Measurements from ENCODE around the gene SIAH3. TPM values are rescaled to one million over a fixed set of nuclear protein-coding genes. Genes with fewer than 3 reads are reported as not detected.

The SIAH3 gene
- total and polyA plus RNA-seq, 9 of the 15 experiments (the other 6 are each of a cell fraction or from before 2014, with no cell fraction given): not detected

DNA sequence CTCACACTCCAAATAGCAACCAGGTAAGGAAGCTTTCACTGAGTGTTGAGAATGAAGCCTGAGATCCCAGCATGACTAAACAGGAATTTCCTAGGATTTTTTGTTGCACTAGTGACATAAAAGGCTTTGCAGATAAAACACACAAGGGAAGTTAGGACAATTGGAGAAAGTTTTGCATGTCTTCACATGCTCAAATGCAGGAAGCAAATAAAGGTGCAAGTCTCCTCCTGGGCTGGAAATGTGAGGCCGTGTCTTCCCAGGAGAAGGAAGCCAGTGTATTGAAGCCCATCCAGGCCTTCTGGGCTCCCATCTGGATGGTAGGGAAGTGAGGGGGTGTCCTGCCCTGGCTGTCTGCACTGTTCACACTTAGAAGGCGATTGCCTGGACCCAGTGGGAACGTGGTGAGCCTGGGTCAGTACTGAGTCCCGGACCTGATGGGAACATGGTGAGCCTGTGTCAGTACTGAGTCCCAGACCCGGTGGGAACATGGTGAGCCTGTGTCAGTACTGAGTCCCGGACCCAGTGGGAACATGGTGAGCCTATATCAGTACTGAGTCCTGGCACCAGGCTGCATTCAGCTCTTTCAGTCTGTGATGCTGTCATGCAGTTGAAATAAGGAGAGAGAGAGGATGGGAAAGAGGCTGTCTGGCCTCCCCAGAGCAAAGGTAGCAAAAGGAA, 38.7 kb downstream of the SIAH3 start:
- Histone ChIP-seq H3K4me3 (no peak overlapping the region), H3K4me1 (replicated peaks in 1 of 2; ENCODE audit: control insufficient read depth in 2 of 2, insufficient read depth in 2 of 2, low read length in 2 of 2) (no peaks in the 10 kb centered on the region), H2AFZ (ENCODE audit: low read depth, low read length) (no peak overlapping the region), H3K36me3 (ENCODE audit: control insufficient read depth, insufficient read depth, low read length) (no peaks in the 10 kb centered on the region), H3K27ac (ENCODE audit: extremely low read depth, low read depth, low read length) (no peak overlapping the region), H3K4me2 (ENCODE audit: insufficient read depth, low read length) (no peak overlapping the region), H3K79me2 (ENCODE audit: control insufficient read depth, insufficient read depth, low read length) (no peaks in the 10 kb centered on the region), H3K9me1 (ENCODE audit: control insufficient read depth, insufficient read depth, low read length) (peaks cover under 1% of the 10 kb centered on the region), H4K20me1 (replicated peaks; ENCODE audit: control insufficient read depth, insufficient read depth, low read length) (no peaks in the 10 kb centered on the region), H3K9ac (ENCODE audit: insufficient read depth in 1 of 2, low read depth in 2 of 2, low read length in 2 of 2) (no peak overlapping the region), H3K27me3 (ENCODE audit: control insufficient read depth in 2 of 2, insufficient read depth in 2 of 2, low read length in 2 of 2) (peaks cover 0 to 17% of the 10 kb centered on the region in 2 experiments; a peak in 3 of 5 replicates), H3K9me3 (replicated peaks; ENCODE audit: control insufficient read depth, insufficient read depth, low read depth, low read length) (no peaks in the 10 kb centered on the region)
- intact Hi-C loops (cut with micrococcal nuclease) (no loop called here), in situ Hi-C loops (cut with MboI) (no loop called here)
- 0% methylated on average over 2 of the region's 6 CpGs for WGBS (ENCODE audit: insufficient coverage, low coverage, missing lambda C conversion rate)
- POLR2A ChIA-PET: interaction anchor here (0.5 kb wide), 1 partner anchor 791 kb away, joined by 3 read pairs; no protein-coding TSS in a partner anchor
- FAIRE-seq: no peak
- CTCF ChIA-PET (ENCODE audit: low intra/inter-chr PET ratio): no interaction called here
- no TSS peak for BruUV-seq (replicated peaks)
- ATAC-seq: no peak
- no peak for DNase-seq (ENCODE audit: extremely low read depth in 1 of 4, low spot score in 3 of 4)
- no peak for TF ChIP-seq FOS (IDR thresholded peaks at IDR 0.05; ENCODE audit: extremely low read depth, insufficient read length)
- TF ChIP-seq GTF2E2 (tag; IDR thresholded peaks at IDR 0.05): no peak
- TF ChIP-seq ZSCAN29 (IDR thresholded peaks at IDR 0.05): no peak
- no peak for TF ChIP-seq TBL1XR1 (IDR thresholded peaks at IDR 0.05; ENCODE audit: low read length in 2 of 2)
- no peak for TF ChIP-seq NCOA1 (IDR thresholded peaks at IDR 0.05; ENCODE audit: low read depth)
- no peak for TF ChIP-seq GTF2F1 (IDR thresholded peaks at IDR 0.05; ENCODE audit: low read depth, low read length)
- no peak for TF ChIP-seq C11orf30 (IDR thresholded peaks at IDR 0.05; ENCODE audit: low read depth)
- no peak for TF ChIP-seq HDAC1 (IDR thresholded peaks at IDR 0.05)
- TF ChIP-seq SUPT5H (IDR thresholded peaks at IDR 0.05): no peak
- TF ChIP-seq ZNF512 (tag; IDR thresholded peaks at IDR 0.05): no peak
- no peak for TF ChIP-seq ILF3 (IDR thresholded peaks at IDR 0.05; ENCODE audit: borderline replicate concordance)
- TF ChIP-seq HNRNPK (IDR thresholded peaks at IDR 0.05; ENCODE audit: low read depth, low read length, poor library complexity, severe bottlenecking): no peak
- TF ChIP-seq, protein P1, sequence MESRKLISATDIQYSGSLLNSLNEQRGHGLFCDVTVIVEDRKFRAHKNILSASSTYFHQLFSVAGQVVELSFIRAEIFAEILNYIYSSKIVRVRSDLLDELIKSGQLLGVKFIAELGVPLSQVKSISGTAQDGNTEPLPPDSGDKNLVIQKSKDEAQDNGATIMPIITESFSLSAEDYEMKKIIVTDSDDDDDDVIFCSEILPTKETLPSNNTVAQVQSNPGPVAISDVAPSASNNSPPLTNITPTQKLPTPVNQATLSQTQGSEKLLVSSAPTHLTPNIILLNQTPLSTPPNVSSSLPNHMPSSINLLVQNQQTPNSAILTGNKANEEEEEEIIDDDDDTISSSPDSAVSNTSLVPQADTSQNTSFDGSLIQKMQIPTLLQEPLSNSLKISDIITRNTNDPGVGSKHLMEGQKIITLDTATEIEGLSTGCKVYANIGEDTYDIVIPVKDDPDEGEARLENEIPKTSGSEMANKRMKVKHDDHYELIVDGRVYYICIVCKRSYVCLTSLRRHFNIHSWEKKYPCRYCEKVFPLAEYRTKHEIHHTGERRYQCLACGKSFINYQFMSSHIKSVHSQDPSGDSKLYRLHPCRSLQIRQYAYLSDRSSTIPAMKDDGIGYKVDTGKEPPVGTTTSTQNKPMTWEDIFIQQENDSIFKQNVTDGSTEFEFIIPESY (CRISPR knock-in tag; IDR thresholded peaks at IDR 0.05): no peak
- no peak for TF ChIP-seq ZNF699 (CRISPR knock-in tag; IDR thresholded peaks at IDR 0.05; ENCODE audit: insufficient replicate concordance)
- TF ChIP-seq NONO (IDR thresholded peaks at IDR 0.05; ENCODE audit: low read depth in 2 of 2, low read length in 1 of 2): no peak
- TF ChIP-seq, protein P2, sequence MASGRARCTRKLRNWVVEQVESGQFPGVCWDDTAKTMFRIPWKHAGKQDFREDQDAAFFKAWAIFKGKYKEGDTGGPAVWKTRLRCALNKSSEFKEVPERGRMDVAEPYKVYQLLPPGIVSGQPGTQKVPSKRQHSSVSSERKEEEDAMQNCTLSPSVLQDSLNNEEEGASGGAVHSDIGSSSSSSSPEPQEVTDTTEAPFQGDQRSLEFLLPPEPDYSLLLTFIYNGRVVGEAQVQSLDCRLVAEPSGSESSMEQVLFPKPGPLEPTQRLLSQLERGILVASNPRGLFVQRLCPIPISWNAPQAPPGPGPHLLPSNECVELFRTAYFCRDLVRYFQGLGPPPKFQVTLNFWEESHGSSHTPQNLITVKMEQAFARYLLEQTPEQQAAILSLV (tag; IDR thresholded peaks at IDR 0.05): no peak
- no peak for TF ChIP-seq NCOA2 (IDR thresholded peaks at IDR 0.05; ENCODE audit: partially characterized antibody in 2 of 2)
